Right lobe of liver (tissue), 6 donors: ENCODE results near the gene SNRNP40. TPM values are rescaled to one million over a fixed set of nuclear protein-coding genes. Genes with fewer than 3 reads are reported as not detected.

ENCODE experiments used
- ATAC-seq, 4 donors: fragments of 200-7000 bp; cut with Tn5 transposase; one replicate each; pipeline ENCODE4 v1.9.1; 2020; ENCODE audit warnings: mild to moderate bottlenecking in 4 of 4, moderate library complexity in 4 of 4
- DNase-seq, 3 donors: peaks; one replicate each; pipeline ENCODE4 v3.0.0-alpha.2; 2020
- H3K27ac ChIP-seq, 3 donors: fragments of 200-600 bp; one replicate each; pipeline ENCODE4 v1.8.0; 2022
- H3K27me3 ChIP-seq, 2 donors: fragments of 200-600 bp; one replicate each; pipeline ENCODE4 v1.8.0; 2022
- H3K36me3 ChIP-seq, 4 donors: fragments of 200-600 bp; sonication (generic) in 1 of 4; one replicate each; pipeline versions ENCODE4 v1.5.1 to v1.8.0; 2017 to 2022; ENCODE audit warnings: control low read depth in 1 of 4
- H3K4me1 ChIP-seq, 4 donors: fragments of 200-600 bp; sonication (generic) in 1 of 4; one replicate each; pipeline versions ENCODE4 v1.5.1 to v1.8.0; 2017 to 2022; ENCODE audit warnings: control low read depth in 1 of 4
- H3K4me3 ChIP-seq, 3 donors: fragments of 200-600 bp; one replicate each; pipeline ENCODE4 v1.8.0; 2022
- H3K9me3 ChIP-seq, 4 donors: fragments of 200-600 bp; sonication (generic) in 1 of 4; one replicate each; pipeline versions ENCODE4 v1.5.1 to v1.8.0; 2017 to 2022; ENCODE audit warnings: control low read depth in 1 of 4
- CTCF ChIP-seq, 4 donors: fragments of 200-600 bp in 3 of 4; fragments of 450-650 bp in 1 of 4; IDR thresholded peaks; one replicate each; pipeline versions ENCODE4 v1.5.1 to v1.8.0; 2016 to 2022; ENCODE audit warnings: antibody characterized with exemption in 4 of 4, mild to moderate bottlenecking in 2 of 4
- POLR2A ChIP-seq: fragments of 450-650 bp; IDR thresholded peaks from one replicate; pipeline ENCODE4 v1.6.1; 2017; ENCODE audit warnings: antibody characterized with exemption, mild to moderate bottlenecking
- WGBS: methylation state at CpG from one replicate; pipeline ENCODE4 v1.1.6; 2018; ENCODE audit warnings: low coverage, low lambda C conversion rate; ENCODE audit not compliant: insufficient coverage; ENCODE audit errors: missing lambda C conversion rate; 5-methylcytosine and 5-hydroxymethylcytosine counted together
- intact Hi-C, 2 donors: fragments of 100-400 bp; cut with DNase I; formaldehyde crosslinking; loops; one replicate each; pipeline versions ENCODE4 v1.11.2 to v1.14.1; 2022
- long read RNA-seq: library from polyadenylated mRNA; unstranded; transcript quantifications from one replicate; pipeline ENCODE4 v2.0.0, GENCODE V29; 2019
- total RNA-seq, 6 experiments: library from RNA; depleted of rRNA in 2 of 6; stranded (reverse); fragments of >200 nt in 2 of 6; fragmentation: NEBNext Ultra II Directional in 3 of 6; extraction: Animal tissue kit (Norgen Biotek cat#: 25700) in 3 of 6; gene quantifications; one replicate each; pipeline versions ENCODE4 v1.1.0 to v1.2.4, GENCODE V29; 2016 to 2023
- donor health status: DM: no; HTN: yes; CAD: no.
- donor health status: DM: no; HTN: no; CAD: no.
- donor health status: DM: no; HTN: no; CAD: no.
- donor health status: DM: no; HTN: yes; CAD: no.
- donor health status: DM: no; HTN: yes; CAD: no.

The SNRNP40 gene
- 10 to 100 TPM; 12.2 to 18.9 (median 14.9) TPM for total RNA-seq
- long read RNA-seq, partial matches to known transcripts = 0 of 2 reads
- long read RNA-seq, other reads (novel, unspliced or antisense) = 0 of 2 reads

GRCh38 chr1:31296486-31297276 is at the start of gene SNRNP40, which contains the start of gene ZCCHC17:
Gene SNRNP40 (minus strand): TSS chr1:31296788. CDS start chr1:31296751, 37 bp downstream.
Gene ZCCHC17 (plus strand): TSS chr1:31297032. CDS start chr1:31310099, 13,067 bp downstream.
- TF ChIP-seq CTCF (IDR thresholded peaks at IDR 0.05) (peak in 2 of 4 donors; percentile 31 to 38), POLR2A (peak; percentile 81)
- 0% methylated on average over 26 of the region's 53 CpGs for WGBS
- Histone ChIP-seq H3K4me1 (peaks cover 0 to 12% (median 3%) of the 10 kb centered on the region in 4 donors), H3K27me3 (no peaks in the 10 kb centered on the region), H3K27ac (peak within 1 kb of the TSS; percentile 65 to 86 (median 77)), H3K4me3 (peak within 1 kb of the TSS; percentile 89 to 96 (median 89)), H3K36me3 (peaks cover 0 to 17% (median 5%) of the 10 kb centered on the region in 4 donors), H3K9me3 (no peaks in the 10 kb centered on the region)
- intact Hi-C loops = no loop called here
- peak; percentile 98 to 99 (median 98) for ATAC-seq
- peak; percentile 92 to 96 (median 94) for DNase-seq

- intact Hi-C loops = no loop called here
- DNase-seq (no peak), ATAC-seq (no peak)
- H3K36me3 ChIP-seq = peaks cover 0 to 16% (median 0%) of the 10 kb centered on the region in 4 donors
- no peak overlapping the region for H3K27ac ChIP-seq
- WGBS = 81% methylated on average over 2 of the region's 2 CpGs
- H3K27me3 ChIP-seq = no peaks in the 10 kb centered on the region
- H3K4me1 ChIP-seq = no peaks in the 10 kb centered on the region
- H3K9me3 ChIP-seq = no peaks in the 10 kb centered on the region
- TF ChIP-seq CTCF (IDR thresholded peaks at IDR 0.05) = no peak
- TF ChIP-seq POLR2A = no peak
- no peak overlapping the region for H3K4me3 ChIP-seq
Observed at GRCh38 chr1:31345635-31346034, 49.0 kb upstream of the SNRNP40 start.

GRCh38 chr1:31344503-31344902 is 47.9 kb upstream of the SNRNP40 start:
- intact Hi-C loops = no loop called here
- Histone ChIP-seq H3K4me1 (no peaks in the 10 kb centered on the region), H3K27me3 (no peaks in the 10 kb centered on the region), H3K9me3 (no peaks in the 10 kb centered on the region), H3K27ac (no peak overlapping the region), H3K36me3 (peaks cover 0 to 11% (median 0%) of the 10 kb centered on the region in 4 donors), H3K4me3 (no peak overlapping the region)
- TF ChIP-seq CTCF (IDR thresholded peaks at IDR 0.05) = no peak
- no peak for TF ChIP-seq POLR2A
- DNase-seq = no peak
- WGBS = 83% methylated on average over 1 of the region's 1 CpG
- no peak for ATAC-seq

GRCh38 chr1:31336687-31337467 is 40.3 kb upstream of the SNRNP40 start:
- Histone ChIP-seq H3K36me3 (no peaks in the 10 kb centered on the region), H3K27me3 (no peaks in the 10 kb centered on the region), H3K4me1 (no peaks in the 10 kb centered on the region), H3K27ac (no peak overlapping the region), H3K9me3 (no peaks in the 10 kb centered on the region), H3K4me3 (no peak overlapping the region)
- intact Hi-C loops = loop anchor here (10.0 kb wide), 1 partner anchor 152 kb away; no protein-coding TSS in a partner anchor
- peak; percentile 40 to 61 (median 44) for ATAC-seq
- TF ChIP-seq CTCF (IDR thresholded peaks at IDR 0.05) (no peak), POLR2A (no peak)
- 80% methylated on average over 10 of the region's 10 CpGs for WGBS
- DNase-seq = peak; percentile 30 to 79 (median 56)
